ENCODE measurements around the gene GAS2.
"Not testable (repeated sequence)": the region's sequence is repeated elsewhere in the genome, so short reads cannot be mapped to it uniquely, and the experiment has no call there.

The GAS2 gene

GRCh38 chr11:22666325-22666687, at the start of gene GAS2:
Gene GAS2 (plus strand): TSS chr11:22666611. CDS start chr11:22674870, 8,259 bp downstream.
- no peak for DNase-seq (ENCODE audit: low read depth in 2 of 3, low spot score in 2 of 3)

GRCh38 chr11:22617868-22618267, 48.5 kb upstream of the GAS2 start:
- DNase-seq (ENCODE audit: low read depth in 2 of 3, low spot score in 2 of 3): no peak

- DNase-seq (ENCODE audit: low read depth in 2 of 3, low spot score in 2 of 3): peak in 2 of 3 experiments; percentile 20 to 41
Measured at GRCh38 chr11:22624742-22625447, 41.5 kb upstream of the GAS2 start.

- DNase-seq (ENCODE audit: low read depth in 2 of 3, low spot score in 2 of 3): peak; percentile 68 to 80 (median 73)
Measured at GRCh38 chr11:22625448-22626287, 40.7 kb upstream of the GAS2 start, which contains the start of gene FANCF. Gene FANCF (minus strand): TSS chr11:22625823. CDS start chr11:22625810, 13 bp downstream.

- DNase-seq (ENCODE audit: low read depth in 2 of 3, low spot score in 2 of 3): no peak
Measured at GRCh38 chr11:22626573-22627239, 39.7 kb upstream of the GAS2 start.

GRCh38 chr11:22627421-22627820, 39.0 kb upstream of the GAS2 start:
- no peak for DNase-seq (ENCODE audit: low read depth in 2 of 3, low spot score in 2 of 3)

GRCh38 chr11:22633354-22633902, 33.0 kb upstream of the GAS2 start:
- no peak for DNase-seq (ENCODE audit: low read depth in 2 of 3, low spot score in 2 of 3)

GRCh38 chr11:22634897-22635629, 31.3 kb upstream of the GAS2 start:
- DNase-seq (ENCODE audit: low read depth in 2 of 3, low spot score in 2 of 3): no peak

GRCh38 chr11:22635689-22636088, 30.7 kb upstream of the GAS2 start:
- DNase-seq (ENCODE audit: low read depth in 2 of 3, low spot score in 2 of 3): no peak

- DNase-seq (ENCODE audit: low read depth in 2 of 3, low spot score in 2 of 3): no peak
Measured at GRCh38 chr11:22640862-22641261, 25.5 kb upstream of the GAS2 start.

GRCh38 chr11:22641559-22641958, 24.9 kb upstream of the GAS2 start:
- DNase-seq (ENCODE audit: low read depth in 2 of 3, low spot score in 2 of 3): no peak

GRCh38 chr11:22652346-22652745, 14.1 kb upstream of the GAS2 start:
- not testable (repeated sequence) for DNase-seq (ENCODE audit: low read depth in 2 of 3, low spot score in 2 of 3)

GRCh38 chr11:22656130-22656529, 10.3 kb upstream of the GAS2 start:
- no peak for DNase-seq (ENCODE audit: low read depth in 2 of 3, low spot score in 2 of 3)

GRCh38 chr11:22657101-22657694, 9.2 kb upstream of the GAS2 start:
- no peak for DNase-seq (ENCODE audit: low read depth in 2 of 3, low spot score in 2 of 3)

GRCh38 chr11:22659783-22660182, 6.6 kb upstream of the GAS2 start:
- DNase-seq (ENCODE audit: low read depth in 2 of 3, low spot score in 2 of 3): no peak

- no peak for DNase-seq (ENCODE audit: low read depth in 2 of 3, low spot score in 2 of 3)
Measured at GRCh38 chr11:22666688-22667439, 453 bp downstream of the GAS2 start.

- DNase-seq (ENCODE audit: low read depth in 2 of 3, low spot score in 2 of 3): no peak
Measured at GRCh38 chr11:22668005-22668796, 1.8 kb downstream of the GAS2 start.

GRCh38 chr11:22669368-22669767, 3.0 kb downstream of the GAS2 start:
- DNase-seq (ENCODE audit: low read depth in 2 of 3, low spot score in 2 of 3): no peak

- DNase-seq (ENCODE audit: low read depth in 2 of 3, low spot score in 2 of 3): no peak
Measured at GRCh38 chr11:22670830-22671229, 4.4 kb downstream of the GAS2 start.
